Neural cell (in vitro differentiated cells): ENCODE data around the gene DPPA3.

Experiments
- EP300 ChIP-seq: fragments of 450-650 bp; conservative IDR thresholded peaks from 2 replicates; pipeline ENCODE4 v1.6.1; 2014; ENCODE audit warnings: antibody characterized with exemption, mild to moderate bottlenecking, moderate library complexity; ENCODE audit not compliant: poor library complexity, severe bottlenecking
- EZH2 ChIP-seq: fragments of 200-600, 300-800 bp; shearing (Covaris generic), sonication (generic); IDR thresholded peaks from 2 replicates; pipeline ENCODE4 v1.6.1; 2014; ENCODE audit warnings: antibody characterized with exemption, low read length, borderline replicate concordance, mild to moderate bottlenecking; ENCODE audit not compliant: insufficient read depth, poor library complexity, severe bottlenecking
- POLR2AphosphoS5 ChIP-seq: IDR thresholded peaks from 2 replicates; pipeline ENCODE4 v1.6.1; 2012
- RAD21 ChIP-seq: fragments of 450-650 bp; conservative IDR thresholded peaks from 2 replicates; pipeline ENCODE4 v1.6.1; 2014; ENCODE audit warnings: antibody characterized with exemption, mild to moderate bottlenecking, moderate library complexity
- TAF1 ChIP-seq: IDR thresholded peaks from 2 replicates; pipeline ENCODE4 v1.6.1; 2012; ENCODE audit warnings: low read depth
- TF ChIP-seq, protein P1 (sequence below): fragments of 450-650 bp; IDR thresholded peaks from 2 replicates; pipeline ENCODE4 v1.5.1; 2014; ENCODE audit warnings: antibody characterized with exemption, mild to moderate bottlenecking, moderate library complexity; ENCODE audit not compliant: poor library complexity, severe bottlenecking
- TF ChIP-seq, protein P2 (sequence below): IDR thresholded peaks from 2 replicates; pipeline ENCODE4 v1.6.1; 2012; ENCODE audit warnings: borderline replicate concordance

DNA sequence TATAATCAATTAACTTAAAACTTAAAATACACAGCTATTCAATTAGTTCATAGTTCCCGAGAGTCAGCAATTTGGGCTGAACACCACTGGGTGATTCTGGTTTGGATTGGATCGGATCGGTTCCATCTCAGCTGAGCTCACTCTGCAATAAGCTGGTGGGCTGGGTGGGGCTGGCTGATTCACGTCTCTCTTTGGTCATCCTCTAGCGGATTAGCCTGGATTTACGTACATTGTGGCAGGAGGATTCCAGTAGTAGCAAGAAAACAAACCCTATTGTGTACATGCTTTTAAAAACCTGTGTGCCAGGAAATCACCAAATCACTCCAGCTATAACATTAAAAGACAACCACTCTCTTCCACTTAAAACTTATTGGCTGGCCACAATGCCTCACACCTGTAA is 39.1 kb downstream of the DPPA3 start:
- TF ChIP-seq RAD21 = no peak
- TF ChIP-seq, protein P1, sequence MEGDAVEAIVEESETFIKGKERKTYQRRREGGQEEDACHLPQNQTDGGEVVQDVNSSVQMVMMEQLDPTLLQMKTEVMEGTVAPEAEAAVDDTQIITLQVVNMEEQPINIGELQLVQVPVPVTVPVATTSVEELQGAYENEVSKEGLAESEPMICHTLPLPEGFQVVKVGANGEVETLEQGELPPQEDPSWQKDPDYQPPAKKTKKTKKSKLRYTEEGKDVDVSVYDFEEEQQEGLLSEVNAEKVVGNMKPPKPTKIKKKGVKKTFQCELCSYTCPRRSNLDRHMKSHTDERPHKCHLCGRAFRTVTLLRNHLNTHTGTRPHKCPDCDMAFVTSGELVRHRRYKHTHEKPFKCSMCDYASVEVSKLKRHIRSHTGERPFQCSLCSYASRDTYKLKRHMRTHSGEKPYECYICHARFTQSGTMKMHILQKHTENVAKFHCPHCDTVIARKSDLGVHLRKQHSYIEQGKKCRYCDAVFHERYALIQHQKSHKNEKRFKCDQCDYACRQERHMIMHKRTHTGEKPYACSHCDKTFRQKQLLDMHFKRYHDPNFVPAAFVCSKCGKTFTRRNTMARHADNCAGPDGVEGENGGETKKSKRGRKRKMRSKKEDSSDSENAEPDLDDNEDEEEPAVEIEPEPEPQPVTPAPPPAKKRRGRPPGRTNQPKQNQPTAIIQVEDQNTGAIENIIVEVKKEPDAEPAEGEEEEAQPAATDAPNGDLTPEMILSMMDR = no peak
- no peak for TF ChIP-seq EZH2
- no peak for TF ChIP-seq TAF1
- TF ChIP-seq EP300 = no peak
- no peak for TF ChIP-seq POLR2AphosphoS5
- TF ChIP-seq, protein P2, sequence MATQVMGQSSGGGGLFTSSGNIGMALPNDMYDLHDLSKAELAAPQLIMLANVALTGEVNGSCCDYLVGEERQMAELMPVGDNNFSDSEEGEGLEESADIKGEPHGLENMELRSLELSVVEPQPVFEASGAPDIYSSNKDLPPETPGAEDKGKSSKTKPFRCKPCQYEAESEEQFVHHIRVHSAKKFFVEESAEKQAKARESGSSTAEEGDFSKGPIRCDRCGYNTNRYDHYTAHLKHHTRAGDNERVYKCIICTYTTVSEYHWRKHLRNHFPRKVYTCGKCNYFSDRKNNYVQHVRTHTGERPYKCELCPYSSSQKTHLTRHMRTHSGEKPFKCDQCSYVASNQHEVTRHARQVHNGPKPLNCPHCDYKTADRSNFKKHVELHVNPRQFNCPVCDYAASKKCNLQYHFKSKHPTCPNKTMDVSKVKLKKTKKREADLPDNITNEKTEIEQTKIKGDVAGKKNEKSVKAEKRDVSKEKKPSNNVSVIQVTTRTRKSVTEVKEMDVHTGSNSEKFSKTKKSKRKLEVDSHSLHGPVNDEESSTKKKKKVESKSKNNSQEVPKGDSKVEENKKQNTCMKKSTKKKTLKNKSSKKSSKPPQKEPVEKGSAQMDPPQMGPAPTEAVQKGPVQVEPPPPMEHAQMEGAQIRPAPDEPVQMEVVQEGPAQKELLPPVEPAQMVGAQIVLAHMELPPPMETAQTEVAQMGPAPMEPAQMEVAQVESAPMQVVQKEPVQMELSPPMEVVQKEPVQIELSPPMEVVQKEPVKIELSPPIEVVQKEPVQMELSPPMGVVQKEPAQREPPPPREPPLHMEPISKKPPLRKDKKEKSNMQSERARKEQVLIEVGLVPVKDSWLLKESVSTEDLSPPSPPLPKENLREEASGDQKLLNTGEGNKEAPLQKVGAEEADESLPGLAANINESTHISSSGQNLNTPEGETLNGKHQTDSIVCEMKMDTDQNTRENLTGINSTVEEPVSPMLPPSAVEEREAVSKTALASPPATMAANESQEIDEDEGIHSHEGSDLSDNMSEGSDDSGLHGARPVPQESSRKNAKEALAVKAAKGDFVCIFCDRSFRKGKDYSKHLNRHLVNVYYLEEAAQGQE = no peak
